ENCODE results near the gene TMEM108.
A peak's percentile ranks its signal among the peaks of the same experiment; 100 is the strongest.

Gene TMEM108

GRCh38 chr3:133400006-133400515 lies 361.9 kb downstream of the TMEM108 start, which contains the start of gene BFSP2:
BFSP2 (plus strand) TSS chr3:133400056; CDS start chr3:133400084, 28 bp downstream.
- no peak for DNase-seq (ENCODE audit: low read depth, low spot score)
- no peak within 1 kb of the TSS for H3K27ac ChIP-seq

GRCh38 chr3:133401374-133402135 lies 363.4 kb downstream of the TMEM108 start:
- no peak overlapping the region for H3K27ac ChIP-seq
- no peak for DNase-seq (ENCODE audit: low read depth, low spot score)

- no peak for DNase-seq (ENCODE audit: low read depth, low spot score)
- no peak overlapping the region for H3K27ac ChIP-seq
Observed at GRCh38 chr3:133404920-133405319, 366.7 kb downstream of the TMEM108 start.

GRCh38 chr3:133408366-133408765 lies 370.2 kb downstream of the TMEM108 start:
- no peak overlapping the region for H3K27ac ChIP-seq
- no peak for DNase-seq (ENCODE audit: low read depth, low spot score)

GRCh38 chr3:133408961-133409360 lies 370.8 kb downstream of the TMEM108 start:
- H3K27ac ChIP-seq = no peak overlapping the region
- DNase-seq (ENCODE audit: low read depth, low spot score) = no peak

GRCh38 chr3:133410191-133410892 lies 372.2 kb downstream of the TMEM108 start:
- DNase-seq (ENCODE audit: low read depth, low spot score) = no peak
- no peak overlapping the region for H3K27ac ChIP-seq

- H3K27ac ChIP-seq = no peak overlapping the region
- no peak for DNase-seq (ENCODE audit: low read depth, low spot score)
Observed at GRCh38 chr3:133412183-133413132, 374.3 kb downstream of the TMEM108 start.

- H3K27ac ChIP-seq = no peak overlapping the region
- no peak for DNase-seq (ENCODE audit: low read depth, low spot score)
Observed at GRCh38 chr3:133413161-133414020, 375.2 kb downstream of the TMEM108 start.

GRCh38 chr3:133414021-133414392 lies 375.8 kb downstream of the TMEM108 start:
- no peak overlapping the region for H3K27ac ChIP-seq
- no peak for DNase-seq (ENCODE audit: low read depth, low spot score)

GRCh38 chr3:133418361-133418760 lies 380.2 kb downstream of the TMEM108 start:
- no peak overlapping the region for H3K27ac ChIP-seq
- DNase-seq (ENCODE audit: low read depth, low spot score) = no peak

- H3K27ac ChIP-seq = no peak overlapping the region
- no peak for DNase-seq (ENCODE audit: low read depth, low spot score)
Observed at GRCh38 chr3:133419151-133419909, 381.1 kb downstream of the TMEM108 start.

- no peak for DNase-seq (ENCODE audit: low read depth, low spot score)
- H3K27ac ChIP-seq = no peak overlapping the region
Observed at GRCh38 chr3:133424937-133425869, 387.0 kb downstream of the TMEM108 start.

- no peak overlapping the region for H3K27ac ChIP-seq
- no peak for DNase-seq (ENCODE audit: low read depth, low spot score)
Observed at GRCh38 chr3:133425898-133426297, 387.7 kb downstream of the TMEM108 start.

GRCh38 chr3:133426721-133427120 lies 388.5 kb downstream of the TMEM108 start:
- no peak overlapping the region for H3K27ac ChIP-seq
- peak; percentile 39 for DNase-seq (ENCODE audit: low read depth, low spot score)

- no peak for DNase-seq (ENCODE audit: low read depth, low spot score)
- H3K27ac ChIP-seq = no peak overlapping the region
Observed at GRCh38 chr3:133428552-133428951, 390.4 kb downstream of the TMEM108 start.

- no peak overlapping the region for H3K27ac ChIP-seq
- DNase-seq (ENCODE audit: low read depth, low spot score) = no peak
Observed at GRCh38 chr3:133429063-133429462, 390.9 kb downstream of the TMEM108 start.

- no peak for DNase-seq (ENCODE audit: low read depth, low spot score)
- H3K27ac ChIP-seq = no peak overlapping the region
Observed at GRCh38 chr3:133439563-133439962, 401.4 kb downstream of the TMEM108 start.

GRCh38 chr3:133440652-133441051 lies 402.5 kb downstream of the TMEM108 start:
- no peak overlapping the region for H3K27ac ChIP-seq
- DNase-seq (ENCODE audit: low read depth, low spot score) = no peak
